Gastroesophageal sphincter (tissue), 4 donors: ENCODE results near the gene WDR70. TPM values are rescaled to one million over a fixed set of nuclear protein-coding genes. Genes with fewer than 3 reads are reported as not detected.
A peak's percentile ranks its signal among the peaks of the same experiment; 100 is the strongest.

Source experiments
- ATAC-seq: fragments of 150-250 bp; one replicate; pipeline ENCODE4 v1.9.1; 2016; ENCODE audit warnings: mild to moderate bottlenecking, moderate library complexity
- H3K27ac ChIP-seq, 4 donors: fragments of 200-600 bp; sonication (generic) in 3 of 4; 1 replicate in 3 of 4; 2 replicates in 1 of 4; pipeline ENCODE4 v1.5.1; 2016 to 2019
- H3K27me3 ChIP-seq: fragments of 200-600 bp; sonication (generic); one replicate; pipeline ENCODE4 v1.5.1; 2019
- H3K36me3 ChIP-seq, 2 donors: fragments of 200-600 bp; sonication (generic); one replicate each; pipeline ENCODE4 v1.5.1; 2019; ENCODE audit warnings: control low read depth in 1 of 2
- H3K4me1 ChIP-seq, 3 donors: fragments of 200-600 bp; sonication (generic); 1 replicate in 2 of 3; 2 replicates in 1 of 3; pipeline ENCODE4 v1.5.1; 2016 to 2019; ENCODE audit warnings: control low read depth in 2 of 3
- H3K4me3 ChIP-seq, 2 donors: fragments of 200-600 bp; sonication (generic); one replicate each; pipeline ENCODE4 v1.5.1; 2019; ENCODE audit warnings: mild to moderate bottlenecking in 1 of 2, moderate library complexity in 1 of 2
- H3K9me3 ChIP-seq, 3 donors: fragments of 200-600 bp; sonication (generic); one replicate each; pipeline ENCODE4 v1.5.1; 2017 to 2019; ENCODE audit warnings: control low read depth in 2 of 3
- EP300 ChIP-seq: sonication (generic); formaldehyde crosslinking; IDR thresholded peaks from one replicate; pipeline ENCODE4 v1.6.1; 2017; ENCODE audit warnings: antibody characterized with exemption, mild to moderate bottlenecking
- POLR2A ChIP-seq, 2 donors: fragments of 450-650 bp; IDR thresholded peaks; one replicate each; pipeline ENCODE4 v1.6.1; 2017; ENCODE audit warnings: antibody characterized with exemption in 2 of 2, mild to moderate bottlenecking in 2 of 2, moderate library complexity in 1 of 2
- POLR2AphosphoS5 ChIP-seq: sonication (generic); formaldehyde crosslinking; IDR thresholded peaks from one replicate; pipeline ENCODE4 v1.6.1; 2017; ENCODE audit warnings: antibody characterized with exemption
- WGBS, 2 donors: methylation state at CpG; one replicate each; pipeline ENCODE4 v1.1.5; 2018; ENCODE audit warnings: low coverage in 1 of 2; 5-methylcytosine and 5-hydroxymethylcytosine counted together
- total RNA-seq, 4 donors: library from RNA; depleted of rRNA; stranded (reverse); fragments of >200 nt; gene quantifications; one replicate each; pipeline ENCODE4 v1.1.0, GENCODE V29; 2016
- TF ChIP-seq, protein P1 (sequence below), 4 experiments: fragments of 200-600 bp in 2 of 4; fragments of 450-650 bp in 2 of 4; sonication (generic) in 1 of 4; IDR thresholded peaks; one replicate each; pipeline ENCODE4 v1.5.1; 2017 to 2019; ENCODE audit warnings: antibody characterized with exemption in 4 of 4, mild to moderate bottlenecking in 2 of 4, moderate library complexity in 2 of 4

Gene WDR70
- total RNA-seq, 4 donors from 2014 or later: 15.5 to 24.3 (median 22.2) TPM

DNA sequence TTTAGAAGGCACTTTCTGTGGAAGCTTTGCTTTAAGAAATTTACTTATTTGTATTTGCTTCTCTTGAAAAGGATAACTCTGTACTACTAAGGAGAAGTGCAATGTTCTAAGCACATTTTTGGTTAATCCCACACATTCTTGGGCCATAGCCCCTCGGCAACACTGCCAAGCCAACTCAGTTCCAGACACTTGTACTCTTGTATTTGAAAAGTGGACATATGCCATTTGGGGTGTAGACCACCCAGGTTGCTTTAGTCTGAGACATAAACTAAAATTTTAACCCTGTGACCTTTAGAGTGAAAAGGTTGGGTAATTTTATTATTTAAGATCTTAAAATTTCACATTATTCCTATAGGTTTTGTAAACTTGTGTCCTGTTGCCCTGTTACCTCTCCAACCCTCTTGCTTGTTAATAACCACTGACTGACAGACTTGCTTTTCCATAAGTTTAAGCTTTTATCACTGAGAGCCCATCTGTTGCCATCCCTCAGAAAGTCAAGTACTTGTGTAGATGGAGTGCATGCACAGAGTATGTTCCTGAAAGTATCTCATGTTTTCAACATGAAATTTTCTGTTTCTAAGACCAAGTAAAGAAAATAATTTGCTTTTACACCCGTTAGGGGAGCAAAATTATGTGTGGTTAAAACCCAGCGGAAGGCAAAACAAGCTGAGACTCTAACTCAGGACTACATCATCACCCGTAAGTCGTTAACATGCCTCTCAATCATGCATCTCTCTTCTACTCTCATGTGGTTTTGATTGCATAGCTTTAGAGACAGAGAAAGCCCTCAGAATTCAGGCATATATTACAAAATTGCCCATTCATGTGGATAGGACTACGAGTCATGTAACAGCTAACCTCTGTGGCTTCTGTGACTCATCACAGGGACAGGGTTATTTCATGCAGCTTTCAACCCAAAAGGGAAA lies 343.4 kb downstream of the WDR70 start:
- Histone ChIP-seq H3K9me3 (no peaks in the 10 kb centered on the region), H3K27ac (no peak overlapping the region), H3K27me3 (no peaks in the 10 kb centered on the region), H3K36me3 (peaks cover 0 to 46% of the 10 kb centered on the region in 2 donors), H3K4me3 (no peak overlapping the region), H3K4me1 (peaks cover 3 to 13% (median 4%) of the 10 kb centered on the region in 3 donors)
- ATAC-seq: no peak
- 77 to 93% methylated on average over 5 of the region's 6 CpGs for WGBS, 2 donors
- TF ChIP-seq, protein P1, sequence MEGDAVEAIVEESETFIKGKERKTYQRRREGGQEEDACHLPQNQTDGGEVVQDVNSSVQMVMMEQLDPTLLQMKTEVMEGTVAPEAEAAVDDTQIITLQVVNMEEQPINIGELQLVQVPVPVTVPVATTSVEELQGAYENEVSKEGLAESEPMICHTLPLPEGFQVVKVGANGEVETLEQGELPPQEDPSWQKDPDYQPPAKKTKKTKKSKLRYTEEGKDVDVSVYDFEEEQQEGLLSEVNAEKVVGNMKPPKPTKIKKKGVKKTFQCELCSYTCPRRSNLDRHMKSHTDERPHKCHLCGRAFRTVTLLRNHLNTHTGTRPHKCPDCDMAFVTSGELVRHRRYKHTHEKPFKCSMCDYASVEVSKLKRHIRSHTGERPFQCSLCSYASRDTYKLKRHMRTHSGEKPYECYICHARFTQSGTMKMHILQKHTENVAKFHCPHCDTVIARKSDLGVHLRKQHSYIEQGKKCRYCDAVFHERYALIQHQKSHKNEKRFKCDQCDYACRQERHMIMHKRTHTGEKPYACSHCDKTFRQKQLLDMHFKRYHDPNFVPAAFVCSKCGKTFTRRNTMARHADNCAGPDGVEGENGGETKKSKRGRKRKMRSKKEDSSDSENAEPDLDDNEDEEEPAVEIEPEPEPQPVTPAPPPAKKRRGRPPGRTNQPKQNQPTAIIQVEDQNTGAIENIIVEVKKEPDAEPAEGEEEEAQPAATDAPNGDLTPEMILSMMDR (IDR thresholded peaks at IDR 0.05): no peak
- no peak for TF ChIP-seq POLR2A (IDR thresholded peaks at IDR 0.05)
- TF ChIP-seq POLR2AphosphoS5: no peak
- no peak for TF ChIP-seq EP300

DNA sequence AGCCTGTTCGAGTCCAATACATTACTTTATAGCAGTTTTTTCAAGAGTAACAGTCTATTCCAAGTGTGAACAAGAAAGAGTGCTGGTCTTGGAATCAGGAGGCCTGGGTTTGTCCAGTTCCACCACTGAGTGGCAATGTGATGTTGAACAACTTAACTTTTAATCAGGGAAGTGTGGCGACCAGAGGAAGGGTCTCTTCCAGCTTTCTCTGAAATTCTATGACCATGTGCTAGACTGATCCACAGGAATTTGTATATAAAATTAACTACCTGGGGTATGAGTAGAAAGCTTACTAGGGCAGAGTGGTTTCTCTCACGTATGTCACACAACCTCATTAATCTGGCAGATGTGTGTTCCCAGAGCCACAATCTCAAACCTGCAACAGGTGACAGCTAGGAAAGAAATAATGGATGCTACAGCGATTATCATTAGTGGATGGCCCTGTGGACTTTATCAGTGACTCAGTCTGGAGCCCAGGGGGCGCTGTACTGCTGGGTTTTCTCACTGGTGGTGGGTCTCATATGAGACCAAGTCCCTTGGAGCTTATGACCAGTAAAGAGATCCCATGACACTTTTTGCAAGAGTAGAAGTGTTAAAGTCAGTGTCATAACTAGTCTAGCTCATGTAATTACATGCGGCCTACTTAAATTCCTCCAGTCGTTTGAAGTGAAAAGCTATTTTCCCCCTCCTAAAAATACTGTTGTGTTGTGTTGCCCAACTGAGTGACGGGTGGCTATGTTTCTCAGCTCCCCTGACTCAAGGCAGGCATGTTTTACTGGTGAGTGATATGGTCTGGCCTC lies 344.2 kb downstream of the WDR70 start:
- H3K4me1 ChIP-seq: peaks cover 0 to 4% (median 0%) of the 10 kb centered on the region in 3 donors
- peaks cover 0 to 55% of the 10 kb centered on the region in 2 donors for H3K36me3 ChIP-seq
- H3K9me3 ChIP-seq: no peaks in the 10 kb centered on the region
- ATAC-seq: no peak
- no peak for TF ChIP-seq POLR2A (IDR thresholded peaks at IDR 0.05)
- TF ChIP-seq, protein P1 (IDR thresholded peaks at IDR 0.05): peak in 1 of 4 experiments; percentile 27
- H3K27ac ChIP-seq: no peak overlapping the region
- WGBS, 2 donors: 79 to 95% methylated on average over 4 to 5 of the region's 8 CpGs
- H3K4me3 ChIP-seq: no peak overlapping the region
- no peaks in the 10 kb centered on the region for H3K27me3 ChIP-seq

DNA sequence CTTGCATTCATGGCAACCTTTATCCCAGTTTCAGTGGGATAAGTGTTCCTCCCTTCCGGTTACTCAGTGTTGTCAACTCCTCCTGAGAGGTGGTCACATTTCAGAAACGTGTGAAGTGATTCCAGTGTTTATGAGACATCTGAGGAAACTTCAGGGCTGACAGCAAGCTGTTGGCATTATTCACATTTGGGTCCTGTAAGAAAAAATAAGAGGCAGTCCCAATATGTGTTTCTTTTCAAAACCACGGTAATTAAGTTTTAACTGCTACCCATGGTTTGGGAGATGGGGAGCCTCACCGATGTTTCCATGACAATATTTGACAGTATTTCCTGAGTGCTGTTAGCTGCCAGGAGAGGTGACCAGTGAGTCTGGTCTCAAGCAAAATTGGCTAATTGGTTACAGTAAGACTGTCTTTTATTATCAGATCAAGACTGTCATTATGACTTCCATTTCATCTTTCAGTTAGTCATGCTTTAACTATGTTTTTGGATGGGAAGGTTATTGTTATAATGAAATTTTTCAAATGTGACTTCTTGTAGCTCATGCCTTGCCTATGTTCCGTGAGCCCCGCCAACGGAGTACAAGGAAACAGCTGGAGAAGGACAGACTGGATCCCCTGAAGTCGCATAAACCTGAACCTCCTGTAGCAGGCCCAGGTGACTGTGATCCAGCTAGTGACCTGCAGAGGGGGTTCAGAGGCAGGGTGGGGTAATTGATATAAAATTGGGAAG lies 345.4 kb downstream of the WDR70 start:
- Histone ChIP-seq H3K4me1 (no peaks in the 10 kb centered on the region), H3K4me3 (no peak overlapping the region), H3K36me3 (peaks cover 3 to 67% of the 10 kb centered on the region in 2 donors), H3K27ac (peak overlapping the region in 1 of 4 donors; percentile 9), H3K27me3 (no peaks in the 10 kb centered on the region), H3K9me3 (no peaks in the 10 kb centered on the region)
- 62 to 72% methylated on average over 4 to 7 of the region's 8 CpGs for WGBS, 2 donors
- peak; percentile 60 for ATAC-seq
- TF ChIP-seq POLR2AphosphoS5: no peak
- TF ChIP-seq EP300: no peak
- TF ChIP-seq, protein P1 (IDR thresholded peaks at IDR 0.05): no peak
- TF ChIP-seq POLR2A (IDR thresholded peaks at IDR 0.05): no peak

DNA sequence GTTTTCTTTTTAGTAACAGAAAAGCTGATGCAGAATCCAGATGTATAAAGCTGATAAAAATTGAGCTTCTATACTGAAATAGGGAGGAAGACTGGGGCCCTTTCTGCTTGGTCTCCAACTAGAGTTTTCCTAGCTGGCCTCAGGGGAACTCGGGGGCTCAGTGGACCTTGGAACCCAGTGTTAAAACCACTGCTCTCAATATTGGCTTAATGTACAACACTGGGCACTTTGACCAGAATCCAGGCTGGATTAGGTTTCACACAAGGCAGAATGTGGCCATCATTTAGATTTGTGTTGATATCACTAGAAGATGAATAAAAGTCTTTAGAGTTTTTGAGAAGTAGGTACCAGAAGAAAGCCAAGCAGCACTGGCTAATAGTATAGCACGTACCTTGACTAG lies 346.1 kb downstream of the WDR70 start:
- 90 to 100% methylated on average over 1 to 2 of the region's 2 CpGs for WGBS, 2 donors
- ATAC-seq: no peak
- Histone ChIP-seq H3K36me3 (peaks cover 3 to 70% of the 10 kb centered on the region in 2 donors), H3K4me1 (no peaks in the 10 kb centered on the region), H3K27me3 (no peaks in the 10 kb centered on the region), H3K4me3 (no peak overlapping the region), H3K9me3 (no peaks in the 10 kb centered on the region), H3K27ac (peak overlapping the region in 1 of 4 donors; percentile 9)
- no peak for TF ChIP-seq POLR2AphosphoS5
- no peak for TF ChIP-seq EP300
- TF ChIP-seq POLR2A (IDR thresholded peaks at IDR 0.05): no peak
- TF ChIP-seq, protein P1 (IDR thresholded peaks at IDR 0.05): no peak
